Stimulated activated naive CD4-positive, alpha-beta T cell treated with Interleukin-2 at 50 U/mL for 16 hours (primary cell): Measurements from ENCODE around the gene LIMS2.

Experiments
- DNase-seq: peaks from one replicate; lab custom pipeline; 2025; lab: John Stamatoyannopoulos, UW

The LIMS2 gene

GRCh38 chr2:127634066-127634617, 41.2 kb downstream of the LIMS2 start:
- DNase-seq: no peak

GRCh38 chr2:127633556-127634065, 41.7 kb downstream of the LIMS2 start:
- DNase-seq: no peak

GRCh38 chr2:127632592-127633489, 42.5 kb downstream of the LIMS2 start:
- no peak for DNase-seq

- no peak for DNase-seq
Measured at GRCh38 chr2:127631997-127632581, 43.2 kb downstream of the LIMS2 start.

- no peak for DNase-seq
Measured at GRCh38 chr2:127631541-127631996, 43.8 kb downstream of the LIMS2 start.

GRCh38 chr2:127630864-127631540, 44.3 kb downstream of the LIMS2 start:
- DNase-seq: no peak

GRCh38 chr2:127630096-127630863, 45.0 kb downstream of the LIMS2 start:
- DNase-seq: no peak

- no peak for DNase-seq
Measured at GRCh38 chr2:127629637-127630036, 45.7 kb downstream of the LIMS2 start.

- no peak for DNase-seq
Measured at GRCh38 chr2:127628767-127629614, 46.3 kb downstream of the LIMS2 start.

GRCh38 chr2:127627740-127628571, 47.4 kb downstream of the LIMS2 start:
- no peak for DNase-seq

GRCh38 chr2:127626917-127627739, 48.2 kb downstream of the LIMS2 start:
- DNase-seq: no peak

- DNase-seq: no peak
Measured at GRCh38 chr2:127626175-127626574, 49.2 kb downstream of the LIMS2 start.

- no peak for DNase-seq
Measured at GRCh38 chr2:127625572-127625951, 49.8 kb downstream of the LIMS2 start.

- no peak for DNase-seq
Measured at GRCh38 chr2:127624756-127625571, 50.4 kb downstream of the LIMS2 start.

GRCh38 chr2:127624320-127624755, 51.0 kb downstream of the LIMS2 start:
- DNase-seq: no peak

- DNase-seq: no peak
Measured at GRCh38 chr2:127623388-127624319, 51.7 kb downstream of the LIMS2 start.
